ENCODE data around the gene TPRX1. TPM values are rescaled to one million over a fixed set of nuclear protein-coding genes. Genes with fewer than 3 reads are reported as not detected.
"Not testable (repeated sequence)": the region's sequence is repeated elsewhere in the genome, so short reads cannot be mapped to it uniquely, and the experiment has no call there.

Gene TPRX1
- not detected in 2 replicates for total RNA-seq

GRCh38 chr19:47804451-47804850 lies at the start of gene TPRX1:
Gene TPRX1 (minus strand): TSS chr19:47804551. CDS start chr19:47804539, 12 bp downstream.
- not testable (repeated sequence) for DNase-seq (ENCODE audit: low read depth); H3K4me3 ChIP-seq (ENCODE audit: low read depth, low read length); H3K27me3 ChIP-seq (ENCODE audit: control insufficient read depth, insufficient read depth, low read length); H3K36me3 ChIP-seq (ENCODE audit: control insufficient read depth, insufficient read depth, low read length)

- TF ChIP-seq CTCF (IDR thresholded peaks at IDR 0.05; ENCODE audit: insufficient read depth, low read length, poor library complexity, severe bottlenecking), result no peak
- Histone ChIP-seq H3K4me3 (ENCODE audit: low read depth, low read length) (no peak overlapping the region), H3K27me3 (ENCODE audit: control insufficient read depth, insufficient read depth, low read length) (peaks cover 9% of the 10 kb centered on the region), H3K36me3 (ENCODE audit: control insufficient read depth, insufficient read depth, low read length) (no peaks in the 10 kb centered on the region)
- DNase-seq (ENCODE audit: low read depth), result no peak
These were observed 48.7 kb upstream of the TPRX1 start for GRCh38 chr19:47853003-47853402.

GRCh38 chr19:47848823-47849473 lies 44.6 kb upstream of the TPRX1 start:
- H3K27me3 ChIP-seq (ENCODE audit: control insufficient read depth, insufficient read depth, low read length), result peaks cover 9% of the 10 kb centered on the region
- H3K4me3 ChIP-seq (ENCODE audit: low read depth, low read length), result no peak overlapping the region
- TF ChIP-seq CTCF (IDR thresholded peaks at IDR 0.05; ENCODE audit: insufficient read depth, low read length, poor library complexity, severe bottlenecking), result no peak
- no peaks in the 10 kb centered on the region for H3K36me3 ChIP-seq (ENCODE audit: control insufficient read depth, insufficient read depth, low read length)
- no peak for DNase-seq (ENCODE audit: low read depth)

- no peak for DNase-seq (ENCODE audit: low read depth)
- no peak for TF ChIP-seq CTCF (IDR thresholded peaks at IDR 0.05; ENCODE audit: insufficient read depth, low read length, poor library complexity, severe bottlenecking)
- H3K27me3 ChIP-seq (ENCODE audit: control insufficient read depth, insufficient read depth, low read length), result peaks cover 9% of the 10 kb centered on the region
- H3K36me3 ChIP-seq (ENCODE audit: control insufficient read depth, insufficient read depth, low read length), result no peaks in the 10 kb centered on the region
- no peak overlapping the region for H3K4me3 ChIP-seq (ENCODE audit: low read depth, low read length)
These were observed 44.1 kb upstream of the TPRX1 start for GRCh38 chr19:47848425-47848822.

GRCh38 chr19:47842941-47843340 lies 38.6 kb upstream of the TPRX1 start:
- Histone ChIP-seq H3K36me3 (ENCODE audit: control insufficient read depth, insufficient read depth, low read length) (no peaks in the 10 kb centered on the region), H3K27me3 (ENCODE audit: control insufficient read depth, insufficient read depth, low read length) (peaks cover 4% of the 10 kb centered on the region), H3K4me3 (ENCODE audit: low read depth, low read length) (no peak overlapping the region)
- DNase-seq (ENCODE audit: low read depth), result no peak
- no peak for TF ChIP-seq CTCF (IDR thresholded peaks at IDR 0.05; ENCODE audit: insufficient read depth, low read length, poor library complexity, severe bottlenecking)

- Histone ChIP-seq H3K36me3 (ENCODE audit: control insufficient read depth, insufficient read depth, low read length) (no peaks in the 10 kb centered on the region), H3K27me3 (ENCODE audit: control insufficient read depth, insufficient read depth, low read length) (peaks cover 4% of the 10 kb centered on the region), H3K4me3 (ENCODE audit: low read depth, low read length) (no peak overlapping the region)
- no peak for DNase-seq (ENCODE audit: low read depth)
- TF ChIP-seq CTCF (IDR thresholded peaks at IDR 0.05; ENCODE audit: insufficient read depth, low read length, poor library complexity, severe bottlenecking), result no peak
These were observed 35.6 kb upstream of the TPRX1 start for GRCh38 chr19:47839913-47840312.

All from kidney epithelial cell (primary cell).